ENCODE results near the gene ZNF774. TPM values are rescaled to one million over a fixed set of nuclear protein-coding genes. Genes with fewer than 3 reads are reported as not detected.

The ZNF774 gene
- total and polyA plus RNA-seq, 2 donors = 1.2 to 1.9 TPM

DNA sequence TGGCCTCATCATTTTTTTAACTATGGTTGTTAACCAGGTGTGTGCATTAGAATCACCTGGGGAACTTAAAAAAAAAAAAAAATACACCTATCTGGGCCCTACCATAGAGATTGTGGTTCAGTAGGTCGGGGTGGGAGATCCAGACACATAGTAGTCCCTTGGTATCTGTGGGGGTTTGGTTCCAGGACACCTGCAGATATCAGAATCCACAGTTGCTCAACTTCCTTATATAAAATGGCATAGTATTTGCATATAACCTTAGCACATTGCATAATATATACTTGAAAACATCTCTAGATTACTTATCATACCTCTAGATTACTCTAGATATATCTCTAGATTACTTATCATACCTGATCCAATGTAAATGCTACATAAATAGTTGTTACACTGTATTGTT is 41.0 kb downstream of the ZNF774 start:
- H3K4me1 ChIP-seq (ENCODE audit: control insufficient read depth in 2 of 2, insufficient read depth in 2 of 2, low read length in 2 of 2) = peaks cover 5 to 14% of the 10 kb centered on the region in 2 donors
- H3K27ac ChIP-seq (ENCODE audit: low read depth in 1 of 2, low read length in 1 of 2) = no peak overlapping the region
- H3K36me3 ChIP-seq (ENCODE audit: control insufficient read depth in 2 of 2, insufficient read depth in 2 of 2, low read length in 1 of 2) = peaks cover 13 to 24% of the 10 kb centered on the region in 2 donors
- no peaks in the 10 kb centered on the region for H3K9me3 ChIP-seq (ENCODE audit: control insufficient read depth in 2 of 2, insufficient read depth in 1 of 2, low read length in 1 of 2)
- no peak for DNase-seq (ENCODE audit: low read depth in 6 of 9, low spot score in 9 of 9)
- H3K4me3 ChIP-seq (ENCODE audit: low read length in 2 of 2) = no peak overlapping the region
- no peaks in the 10 kb centered on the region for H3K27me3 ChIP-seq (ENCODE audit: control insufficient read depth in 2 of 2, insufficient read depth in 1 of 2, low read length in 1 of 2)
- WGBS = 71% methylated on average over 1 of the region's 1 CpG

DNA sequence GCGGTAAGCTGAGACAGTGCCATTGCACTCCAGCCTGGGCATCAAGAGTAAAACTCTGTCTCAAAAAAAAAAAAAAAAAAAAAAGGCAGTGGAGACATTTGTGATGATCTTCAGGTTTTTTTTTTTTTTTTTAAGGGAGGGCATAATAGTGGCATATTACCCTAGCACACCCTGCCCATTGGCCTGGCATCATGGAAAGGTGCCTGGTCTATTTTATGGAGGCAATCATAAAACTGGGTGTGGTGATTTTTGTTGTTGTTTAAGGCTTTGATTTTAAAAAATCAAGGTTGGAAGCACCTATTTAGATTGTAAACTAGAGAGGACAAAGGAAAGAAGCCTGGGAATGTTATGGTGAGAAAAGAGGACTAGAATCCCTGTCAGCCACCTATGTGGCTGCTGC is 42.0 kb downstream of the ZNF774 start:
- Histone ChIP-seq H3K27me3 (ENCODE audit: control insufficient read depth in 2 of 2, insufficient read depth in 1 of 2, low read length in 1 of 2) (no peaks in the 10 kb centered on the region), H3K27ac (ENCODE audit: low read depth in 1 of 2, low read length in 1 of 2) (no peak overlapping the region), H3K9me3 (ENCODE audit: control insufficient read depth in 2 of 2, insufficient read depth in 1 of 2, low read length in 1 of 2) (no peaks in the 10 kb centered on the region), H3K4me3 (ENCODE audit: low read length in 2 of 2) (no peak overlapping the region), H3K4me1 (ENCODE audit: control insufficient read depth in 2 of 2, insufficient read depth in 2 of 2, low read length in 2 of 2) (peaks cover 5 to 14% of the 10 kb centered on the region in 2 donors), H3K36me3 (ENCODE audit: control insufficient read depth in 2 of 2, insufficient read depth in 2 of 2, low read length in 1 of 2) (peaks cover 13 to 24% of the 10 kb centered on the region in 2 donors)
- 100% methylated on average over 1 of the region's 1 CpG for WGBS
- DNase-seq (ENCODE audit: low read depth in 6 of 9, low spot score in 9 of 9) = no peak

DNA sequence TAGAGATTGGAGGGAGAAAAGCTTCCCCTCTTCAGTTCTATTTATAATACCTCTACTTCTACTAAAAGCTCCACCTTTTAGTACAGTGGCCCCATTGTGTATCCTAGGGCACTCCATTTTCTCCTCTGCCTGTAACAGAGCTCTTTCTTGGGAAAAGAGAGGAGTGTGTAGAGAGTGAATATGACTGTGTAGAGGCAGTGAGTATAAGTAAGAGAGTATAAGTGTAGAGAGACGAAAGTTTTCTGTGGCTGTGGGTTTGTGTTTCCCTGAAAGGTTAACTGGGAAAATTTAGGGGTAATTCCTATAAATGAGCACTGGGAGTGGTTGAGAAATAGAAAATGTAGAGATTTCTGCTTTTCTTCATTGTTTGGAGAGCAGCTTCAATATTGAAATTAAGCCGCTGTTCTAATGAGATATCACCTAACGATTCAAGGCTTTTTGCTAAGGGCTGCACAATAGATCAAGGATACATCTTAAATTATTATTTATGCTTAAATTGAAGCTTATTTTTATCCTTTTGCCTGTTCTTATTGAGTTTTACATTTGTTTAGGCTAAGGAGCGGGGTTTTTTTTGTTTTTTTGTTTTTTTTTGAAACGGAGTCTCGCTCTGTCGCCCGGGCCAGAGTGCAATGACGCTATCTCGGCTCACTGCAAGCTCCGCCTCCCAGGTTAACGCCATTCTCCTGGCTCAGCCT is 42.8 kb downstream of the ZNF774 start:
- no peak for DNase-seq (ENCODE audit: low read depth in 6 of 9, low spot score in 9 of 9)
- Histone ChIP-seq H3K36me3 (ENCODE audit: control insufficient read depth in 2 of 2, insufficient read depth in 2 of 2, low read length in 1 of 2) (peaks cover 13 to 24% of the 10 kb centered on the region in 2 donors), H3K4me3 (ENCODE audit: low read length in 2 of 2) (no peak overlapping the region), H3K9me3 (ENCODE audit: control insufficient read depth in 2 of 2, insufficient read depth in 1 of 2, low read length in 1 of 2) (no peaks in the 10 kb centered on the region), H3K4me1 (ENCODE audit: control insufficient read depth in 2 of 2, insufficient read depth in 2 of 2, low read length in 2 of 2) (peaks cover 2 to 6% of the 10 kb centered on the region in 2 donors), H3K27me3 (ENCODE audit: control insufficient read depth in 2 of 2, insufficient read depth in 1 of 2, low read length in 1 of 2) (no peaks in the 10 kb centered on the region), H3K27ac (ENCODE audit: low read depth in 1 of 2, low read length in 1 of 2) (no peak overlapping the region)
- WGBS = 97% methylated on average over 12 of the region's 12 CpGs

DNA sequence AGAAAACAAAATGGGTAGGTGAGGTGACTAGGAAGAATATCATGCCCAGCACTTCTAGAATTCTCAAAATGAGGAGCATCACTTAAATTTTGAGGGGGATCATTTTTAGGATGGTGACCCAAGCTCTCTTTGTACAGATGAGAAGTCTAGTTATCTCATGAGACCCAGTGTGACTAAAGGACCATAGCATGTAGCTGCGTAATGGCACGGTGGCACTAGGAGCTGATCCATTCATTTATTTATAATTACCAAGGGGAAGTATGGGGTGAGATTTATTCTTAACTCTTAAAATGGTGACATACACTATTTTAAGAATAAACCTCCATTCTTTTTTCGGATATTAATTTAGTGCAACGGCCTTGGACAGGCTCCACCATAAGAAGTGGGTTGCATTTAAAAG is 44.2 kb downstream of the ZNF774 start:
- no peak overlapping the region for H3K27ac ChIP-seq (ENCODE audit: low read depth in 1 of 2, low read length in 1 of 2)
- 98% methylated on average over 4 of the region's 4 CpGs for WGBS

DNA sequence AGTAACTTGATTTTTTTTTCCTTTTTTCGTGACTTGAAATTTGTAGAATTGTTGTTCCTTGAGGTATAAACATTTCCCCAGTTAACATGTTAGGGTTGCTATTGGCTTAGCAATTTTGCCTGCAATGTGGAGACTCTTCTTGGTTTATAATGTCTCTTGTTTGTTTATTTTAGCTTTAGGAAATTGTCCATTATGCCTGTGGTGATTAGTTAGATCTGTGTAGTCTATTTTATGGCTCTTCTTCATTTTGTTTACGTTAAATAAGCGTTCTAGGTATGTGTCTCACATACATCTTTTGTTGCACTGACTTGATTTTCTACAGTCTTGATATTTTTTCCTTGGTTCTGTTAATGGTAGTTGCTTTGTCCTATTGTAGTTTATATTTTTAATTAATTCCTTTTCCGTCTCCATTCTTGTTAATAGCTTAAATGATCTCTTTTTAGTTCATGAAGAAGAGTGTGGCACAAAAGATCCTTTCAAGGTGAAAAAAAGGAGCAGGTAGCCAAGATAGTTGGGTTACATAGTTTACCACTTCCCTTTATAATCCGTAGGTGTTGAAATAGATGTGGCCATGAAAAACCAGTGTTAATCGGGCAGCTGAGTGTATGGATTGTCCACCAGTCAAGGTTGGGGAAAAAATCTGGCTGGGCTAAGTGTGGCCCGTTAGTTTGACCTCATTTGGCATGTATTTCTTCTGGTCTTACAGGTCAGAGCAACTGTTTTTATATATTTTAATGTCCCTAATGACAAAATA is 48.1 kb downstream of the ZNF774 start:
- Histone ChIP-seq H3K36me3 (ENCODE audit: control insufficient read depth in 2 of 2, insufficient read depth in 2 of 2, low read length in 1 of 2) (no peaks in the 10 kb centered on the region), H3K4me3 (ENCODE audit: low read length in 2 of 2) (no peak overlapping the region), H3K27ac (ENCODE audit: low read depth in 1 of 2, low read length in 1 of 2) (peak overlapping the region; percentile 72 to 93), H3K9me3 (ENCODE audit: control insufficient read depth in 2 of 2, insufficient read depth in 1 of 2, low read length in 1 of 2) (no peaks in the 10 kb centered on the region), H3K27me3 (ENCODE audit: control insufficient read depth in 2 of 2, insufficient read depth in 1 of 2, low read length in 1 of 2) (no peaks in the 10 kb centered on the region), H3K4me1 (ENCODE audit: control insufficient read depth in 2 of 2, insufficient read depth in 2 of 2, low read length in 2 of 2) (peaks cover 13 to 14% of the 10 kb centered on the region in 2 donors)
- DNase-seq (ENCODE audit: low read depth in 6 of 9, low spot score in 9 of 9) = no peak
- WGBS = 78% methylated on average over 7 of the region's 7 CpGs

More for the DNA sequence above, 44.2 kb downstream of the ZNF774 start:
- Histone ChIP-seq H3K9me3 (ENCODE audit: control insufficient read depth in 2 of 2, insufficient read depth in 1 of 2, low read length in 1 of 2) (no peaks in the 10 kb centered on the region), H3K4me1 (ENCODE audit: control insufficient read depth in 2 of 2, insufficient read depth in 2 of 2, low read length in 2 of 2) (peaks cover 8 to 9% of the 10 kb centered on the region in 2 donors), H3K4me3 (ENCODE audit: low read length in 2 of 2) (no peak overlapping the region), H3K27me3 (ENCODE audit: control insufficient read depth in 2 of 2, insufficient read depth in 1 of 2, low read length in 1 of 2) (no peaks in the 10 kb centered on the region), H3K36me3 (ENCODE audit: control insufficient read depth in 2 of 2, insufficient read depth in 2 of 2, low read length in 1 of 2) (peaks cover 7 to 14% of the 10 kb centered on the region in 2 donors)
- DNase-seq (ENCODE audit: low read depth in 6 of 9, low spot score in 9 of 9) = no peak

DNA sequence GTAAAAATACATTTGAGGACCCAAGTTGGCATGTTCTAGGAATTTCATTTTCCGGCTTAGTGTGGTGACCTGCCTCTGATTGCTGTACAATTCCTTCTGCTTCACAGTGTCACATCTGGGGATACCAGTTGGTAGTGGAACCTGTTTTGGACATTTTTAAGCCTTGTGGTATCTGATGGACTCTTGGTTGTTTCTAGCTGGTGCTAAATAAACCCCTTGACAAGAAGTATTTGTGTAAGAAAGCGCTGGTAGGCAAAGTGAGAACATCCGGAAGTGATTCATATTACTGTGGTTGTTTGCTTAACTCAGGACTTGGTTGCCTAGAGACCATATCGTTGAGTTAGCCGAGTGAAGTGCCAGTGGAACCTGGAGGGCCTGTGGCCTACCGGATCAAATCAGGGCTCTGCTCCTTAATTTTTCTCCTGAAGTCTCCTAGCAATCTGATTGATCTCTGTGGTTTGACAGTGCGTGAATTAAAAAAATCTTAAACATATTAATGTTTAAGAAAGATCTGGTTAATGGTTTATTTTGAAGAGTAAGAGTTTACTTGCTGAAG is 48.8 kb downstream of the ZNF774 start:
- Histone ChIP-seq H3K9me3 (ENCODE audit: control insufficient read depth in 2 of 2, insufficient read depth in 1 of 2, low read length in 1 of 2) (no peaks in the 10 kb centered on the region), H3K36me3 (ENCODE audit: control insufficient read depth in 2 of 2, insufficient read depth in 2 of 2, low read length in 1 of 2) (no peaks in the 10 kb centered on the region), H3K4me3 (ENCODE audit: low read length in 2 of 2) (peak overlapping the region in 1 of 2 donors; percentile 22), H3K27ac (ENCODE audit: low read depth in 1 of 2, low read length in 1 of 2) (peak overlapping the region; percentile 72 to 93), H3K4me1 (ENCODE audit: control insufficient read depth in 2 of 2, insufficient read depth in 2 of 2, low read length in 2 of 2) (peaks cover 13 to 14% of the 10 kb centered on the region in 2 donors), H3K27me3 (ENCODE audit: control insufficient read depth in 2 of 2, insufficient read depth in 1 of 2, low read length in 1 of 2) (no peaks in the 10 kb centered on the region)
- peak; percentile 52 to 89 (median 71) for DNase-seq (ENCODE audit: low read depth in 6 of 9, low spot score in 9 of 9)
- WGBS = 19% methylated on average over 7 of the region's 7 CpGs

DNA sequence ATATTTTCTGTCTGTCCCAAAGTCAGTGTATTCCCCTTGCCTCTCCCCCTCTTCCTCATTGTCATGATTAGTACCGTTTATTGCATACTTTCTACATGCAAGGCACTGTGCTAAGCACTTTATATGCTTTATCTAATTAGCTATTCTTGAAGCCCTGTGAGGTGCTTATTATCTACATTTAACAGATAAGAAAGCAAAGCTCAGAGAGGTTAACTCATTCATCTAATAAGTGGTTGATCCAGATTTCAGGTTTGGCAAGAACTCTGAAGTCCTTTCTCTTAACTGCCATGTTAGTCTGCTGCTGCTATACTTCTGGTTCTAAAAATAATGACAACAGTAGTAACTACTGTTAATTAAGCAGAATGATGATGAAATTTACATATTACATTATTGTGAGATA is 49.4 kb downstream of the ZNF774 start:
- Histone ChIP-seq H3K9me3 (ENCODE audit: control insufficient read depth in 2 of 2, insufficient read depth in 1 of 2, low read length in 1 of 2) (no peaks in the 10 kb centered on the region), H3K27me3 (ENCODE audit: control insufficient read depth in 2 of 2, insufficient read depth in 1 of 2, low read length in 1 of 2) (no peaks in the 10 kb centered on the region), H3K4me1 (ENCODE audit: control insufficient read depth in 2 of 2, insufficient read depth in 2 of 2, low read length in 2 of 2) (peaks cover 13 to 14% of the 10 kb centered on the region in 2 donors), H3K4me3 (ENCODE audit: low read length in 2 of 2) (no peak overlapping the region), H3K36me3 (ENCODE audit: control insufficient read depth in 2 of 2, insufficient read depth in 2 of 2, low read length in 1 of 2) (no peaks in the 10 kb centered on the region), H3K27ac (ENCODE audit: low read depth in 1 of 2, low read length in 1 of 2) (peak overlapping the region; percentile 52 to 72)
- WGBS = 77% methylated on average over 1 of the region's 1 CpG
- DNase-seq (ENCODE audit: low read depth in 6 of 9, low spot score in 9 of 9) = no peak

DNA sequence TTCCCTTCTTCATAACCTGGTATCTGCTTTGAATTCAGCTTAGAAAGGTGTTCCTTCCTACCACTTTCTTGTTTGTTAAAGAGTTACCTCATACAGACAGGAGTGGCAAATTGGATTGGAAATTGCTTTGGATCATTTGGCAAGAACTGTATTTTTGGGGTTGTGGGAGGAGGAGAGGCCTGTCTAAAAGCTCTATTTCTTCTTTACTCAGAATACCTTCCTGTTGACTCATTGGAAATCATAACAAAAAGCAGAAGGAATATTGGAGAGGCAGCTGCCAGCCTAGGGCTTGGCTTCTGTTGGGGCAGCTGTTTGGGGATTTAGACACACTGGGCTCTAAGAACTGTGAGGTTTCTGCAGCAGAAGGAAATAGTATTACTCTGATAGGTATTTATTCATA is 50.1 kb downstream of the ZNF774 start:
- Histone ChIP-seq H3K4me1 (ENCODE audit: control insufficient read depth in 2 of 2, insufficient read depth in 2 of 2, low read length in 2 of 2) (peaks cover 13 to 14% of the 10 kb centered on the region in 2 donors), H3K27me3 (ENCODE audit: control insufficient read depth in 2 of 2, insufficient read depth in 1 of 2, low read length in 1 of 2) (no peaks in the 10 kb centered on the region), H3K4me3 (ENCODE audit: low read length in 2 of 2) (no peak overlapping the region), H3K27ac (ENCODE audit: low read depth in 1 of 2, low read length in 1 of 2) (peak overlapping the region; percentile 15 to 72), H3K36me3 (ENCODE audit: control insufficient read depth in 2 of 2, insufficient read depth in 2 of 2, low read length in 1 of 2) (no peaks in the 10 kb centered on the region), H3K9me3 (ENCODE audit: control insufficient read depth in 2 of 2, insufficient read depth in 1 of 2, low read length in 1 of 2) (no peaks in the 10 kb centered on the region)
- DNase-seq (ENCODE audit: low read depth in 6 of 9, low spot score in 9 of 9) = no peak

DNA sequence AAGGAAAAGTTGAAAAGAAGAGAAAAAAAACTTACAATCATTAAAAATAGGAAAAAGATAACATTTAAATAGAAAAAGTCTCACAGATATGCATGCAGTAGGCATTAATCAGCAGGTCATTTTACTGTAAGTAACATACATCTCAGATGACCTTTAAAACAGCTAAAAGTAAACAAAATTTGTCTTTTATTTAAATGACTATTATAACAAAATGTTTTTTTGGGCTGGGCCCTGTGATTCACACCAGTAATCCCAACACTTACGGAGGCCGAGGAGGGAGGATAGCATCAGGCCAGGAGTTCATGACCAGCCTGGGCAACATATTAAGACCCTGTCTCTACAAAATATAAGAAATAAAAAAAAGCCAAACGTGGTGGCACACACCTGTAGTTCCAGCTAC is 50.7 kb downstream of the ZNF774 start:
- Histone ChIP-seq H3K27ac (ENCODE audit: low read depth in 1 of 2, low read length in 1 of 2) (no peak overlapping the region), H3K27me3 (ENCODE audit: control insufficient read depth in 2 of 2, insufficient read depth in 1 of 2, low read length in 1 of 2) (no peaks in the 10 kb centered on the region), H3K4me3 (ENCODE audit: low read length in 2 of 2) (no peak overlapping the region), H3K4me1 (ENCODE audit: control insufficient read depth in 2 of 2, insufficient read depth in 2 of 2, low read length in 2 of 2) (peaks cover 14 to 15% of the 10 kb centered on the region in 2 donors), H3K9me3 (ENCODE audit: control insufficient read depth in 2 of 2, insufficient read depth in 1 of 2, low read length in 1 of 2) (no peaks in the 10 kb centered on the region), H3K36me3 (ENCODE audit: control insufficient read depth in 2 of 2, insufficient read depth in 2 of 2, low read length in 1 of 2) (no peaks in the 10 kb centered on the region)
- DNase-seq (ENCODE audit: low read depth in 6 of 9, low spot score in 9 of 9) = no peak
- WGBS = 98% methylated on average over 3 of the region's 3 CpGs
